ENCODE measurements around the gene ROBO1.

The ROBO1 gene

GRCh38 chr3:79057756-79058155, 710.0 kb downstream of the ROBO1 start:
- DNase-seq: no peak

GRCh38 chr3:79056498-79056897, 711.3 kb downstream of the ROBO1 start:
- no peak for DNase-seq

- no peak for DNase-seq
These were observed 715.6 kb downstream of the ROBO1 start for GRCh38 chr3:79052054-79052681.

- DNase-seq: no peak
These were observed 720.2 kb downstream of the ROBO1 start for GRCh38 chr3:79047581-79047980.

GRCh38 chr3:79041621-79042020, 726.2 kb downstream of the ROBO1 start:
- DNase-seq: no peak

GRCh38 chr3:79040701-79041100, 727.1 kb downstream of the ROBO1 start:
- DNase-seq: no peak

- DNase-seq: no peak
These were observed 727.7 kb downstream of the ROBO1 start for GRCh38 chr3:79040091-79040490.

GRCh38 chr3:79039192-79039591, 728.6 kb downstream of the ROBO1 start:
- no peak for DNase-seq

- no peak for DNase-seq
These were observed 729.2 kb downstream of the ROBO1 start for GRCh38 chr3:79038636-79039035.

- DNase-seq: no peak
These were observed 729.7 kb downstream of the ROBO1 start for GRCh38 chr3:79038057-79038456.

GRCh38 chr3:79032686-79033318, 735.0 kb downstream of the ROBO1 start:
- DNase-seq: no peak

- no peak for DNase-seq
These were observed 737.6 kb downstream of the ROBO1 start for GRCh38 chr3:79030157-79030556.

GRCh38 chr3:79028916-79029315, 738.9 kb downstream of the ROBO1 start:
- DNase-seq: no peak

GRCh38 chr3:79027593-79027992, 740.2 kb downstream of the ROBO1 start:
- DNase-seq: no peak

GRCh38 chr3:79019924-79020173, 747.9 kb downstream of the ROBO1 start:
- DNase-seq: no peak

GRCh38 chr3:79019137-79019923, 748.5 kb downstream of the ROBO1 start:
- peak; percentile 91 for DNase-seq

- DNase-seq: peak; percentile 92
These were observed 749.1 kb downstream of the ROBO1 start for GRCh38 chr3:79018671-79019136.

GRCh38 chr3:79018265-79018664, 749.5 kb downstream of the ROBO1 start:
- no peak for DNase-seq

- peak; percentile 37 for DNase-seq
These were observed 751.0 kb downstream of the ROBO1 start for GRCh38 chr3:79016587-79017376.

GRCh38 chr3:79015854-79016253, 751.9 kb downstream of the ROBO1 start:
- no peak for DNase-seq

- DNase-seq: peak; percentile 26
These were observed 754.8 kb downstream of the ROBO1 start for GRCh38 chr3:79012946-79013362.

- no peak for DNase-seq
These were observed 755.3 kb downstream of the ROBO1 start for GRCh38 chr3:79012530-79012913.
